H7 (cell line): ENCODE measurements around the gene ZCRB1. TPM values are rescaled to one million over a fixed set of nuclear protein-coding genes. Genes with fewer than 3 reads are reported as not detected.
"Not testable (repeated sequence)": the region's sequence is repeated elsewhere in the genome, so short reads cannot be mapped to it uniquely, and the experiment has no call there.

ENCODE experiments used
- DNase-seq: peaks from one replicate; pipeline ENCODE4 v3.0.0; 2012
- H3K27me3 ChIP-seq: 2 replicates; pipeline ENCODE4 v1.6.0; 2011; ENCODE audit warnings: mild to moderate bottlenecking, low read length; ENCODE audit not compliant: control insufficient read depth, insufficient read depth
- H3K36me3 ChIP-seq: replicated peaks from 2 replicates; pipeline ENCODE4 v1.5.1; 2011; ENCODE audit warnings: low read length; ENCODE audit not compliant: control insufficient read depth, insufficient read depth
- H3K4me3 ChIP-seq: 2 replicates; pipeline ENCODE4 v1.5.1; 2011; ENCODE audit warnings: low read depth, mild to moderate bottlenecking, control low read depth, low read length, moderate library complexity; ENCODE audit not compliant: insufficient read depth
- total RNA-seq: library from RNA; depleted of rRNA; stranded (reverse); fragments of >200 nt; shearing (Covaris generic); gene quantifications from 2 replicates; pipeline ENCODE4 v1.2.3, GENCODE V29; 2014

ZCRB1 gene
- total RNA-seq, 1 experiment from 2014 or later = 21.5 TPM

- Histone ChIP-seq H3K36me3 (no peaks in the 10 kb centered on the region), H3K4me3 (no peak overlapping the region)
- DNase-seq = no peak
Measured at GRCh38 chr12:42343721-42344120, 17.8 kb upstream of the ZCRB1 start.

DNA sequence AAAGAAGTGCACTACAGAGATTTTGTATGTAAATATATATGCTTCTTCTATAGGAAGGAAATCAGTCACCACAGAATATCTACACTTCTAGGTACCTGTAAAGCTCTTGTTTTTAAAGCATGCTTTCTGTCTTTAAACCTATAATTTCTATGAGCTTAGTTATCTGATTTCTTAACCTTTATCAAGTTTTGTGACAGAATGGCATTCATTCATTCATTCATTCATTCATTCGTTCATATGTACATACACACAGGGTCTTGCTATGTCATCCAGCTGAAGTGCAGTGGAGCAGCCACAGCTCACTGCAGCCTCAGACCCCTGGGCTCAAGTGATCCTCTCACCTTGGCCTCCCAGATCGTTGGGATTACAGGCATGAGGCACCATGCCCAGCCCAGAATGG lies 16.1 kb upstream of the ZCRB1 start:
- Histone ChIP-seq H3K36me3 (no peaks in the 10 kb centered on the region), H3K4me3 (no peak overlapping the region), H3K27me3 (no peaks in the 10 kb centered on the region)
- no peak for DNase-seq

More at GRCh38 chr12:42343721-42344120, 17.8 kb upstream of the ZCRB1 start:
- H3K27me3 ChIP-seq = no peaks in the 10 kb centered on the region

GRCh38 chr12:42338280-42338679 lies 12.4 kb upstream of the ZCRB1 start:
- no peaks in the 10 kb centered on the region for H3K27me3 ChIP-seq
- no peak for DNase-seq
- no peak overlapping the region for H3K4me3 ChIP-seq
- peaks cover 4% of the 10 kb centered on the region for H3K36me3 ChIP-seq

GRCh38 chr12:42336286-42336685 lies 10.4 kb upstream of the ZCRB1 start:
- Histone ChIP-seq H3K36me3 (peaks cover 4% of the 10 kb centered on the region), H3K27me3 (no peaks in the 10 kb centered on the region), H3K4me3 (no peak overlapping the region)
- no peak for DNase-seq

DNA sequence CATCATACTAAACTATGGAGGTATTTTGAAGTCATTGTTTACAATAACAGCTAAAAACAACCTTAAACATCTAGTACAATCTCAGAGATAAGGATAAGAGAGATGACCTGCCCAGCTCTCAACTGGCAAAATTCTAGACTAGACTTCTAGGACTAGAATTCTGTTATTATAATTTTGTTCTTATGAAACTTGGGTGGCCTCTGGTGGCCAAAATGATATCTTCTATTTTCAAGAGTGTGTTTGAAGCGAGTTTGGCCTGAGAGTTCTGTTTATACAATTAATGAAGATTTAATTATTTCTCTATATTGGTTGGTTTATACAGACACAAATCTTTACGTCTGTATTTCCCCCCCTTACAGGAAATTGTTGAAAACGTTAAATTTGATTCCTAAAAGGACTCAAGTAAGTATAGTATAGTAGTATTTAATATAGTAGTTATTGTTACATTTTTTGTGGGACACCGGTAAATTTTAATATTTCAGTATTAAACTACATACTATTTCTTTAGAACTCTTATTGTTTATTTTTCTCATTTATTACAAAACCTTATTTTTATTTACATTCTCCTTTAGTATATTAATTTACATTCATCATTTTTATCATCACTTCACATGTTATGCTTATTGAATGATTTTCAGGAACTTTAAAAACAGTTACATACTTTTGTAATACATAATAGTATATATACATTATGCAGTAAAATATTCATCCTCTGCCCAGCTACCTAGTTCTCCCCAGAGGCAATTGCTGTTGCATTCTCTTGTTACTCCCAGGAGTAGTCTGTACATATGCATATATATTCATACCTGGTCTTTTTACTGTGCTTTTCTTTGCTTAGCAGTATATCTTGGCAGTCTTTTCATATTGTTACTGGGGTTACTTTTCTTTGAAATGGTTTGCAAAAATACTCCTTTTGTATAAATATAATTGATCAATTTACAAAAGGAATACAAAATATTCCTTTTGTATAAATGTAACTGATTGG lies 6.7 kb upstream of the ZCRB1 start:
- Histone ChIP-seq H3K36me3 (peaks cover 4% of the 10 kb centered on the region), H3K4me3 (no peak overlapping the region), H3K27me3 (no peaks in the 10 kb centered on the region)
- no peak for DNase-seq

- H3K4me3 ChIP-seq, DNase-seq, H3K36me3 ChIP-seq, H3K27me3 ChIP-seq: not testable (repeated sequence)
Measured at GRCh38 chr12:42330097-42330496, 4.2 kb upstream of the ZCRB1 start.

- Histone ChIP-seq H3K27me3 (no peaks in the 10 kb centered on the region), H3K36me3 (no peaks in the 10 kb centered on the region), H3K4me3 (peak overlapping the region; percentile 77)
- DNase-seq = no peak
Measured at GRCh38 chr12:42327227-42327590, 1.3 kb upstream of the ZCRB1 start.

DNA sequence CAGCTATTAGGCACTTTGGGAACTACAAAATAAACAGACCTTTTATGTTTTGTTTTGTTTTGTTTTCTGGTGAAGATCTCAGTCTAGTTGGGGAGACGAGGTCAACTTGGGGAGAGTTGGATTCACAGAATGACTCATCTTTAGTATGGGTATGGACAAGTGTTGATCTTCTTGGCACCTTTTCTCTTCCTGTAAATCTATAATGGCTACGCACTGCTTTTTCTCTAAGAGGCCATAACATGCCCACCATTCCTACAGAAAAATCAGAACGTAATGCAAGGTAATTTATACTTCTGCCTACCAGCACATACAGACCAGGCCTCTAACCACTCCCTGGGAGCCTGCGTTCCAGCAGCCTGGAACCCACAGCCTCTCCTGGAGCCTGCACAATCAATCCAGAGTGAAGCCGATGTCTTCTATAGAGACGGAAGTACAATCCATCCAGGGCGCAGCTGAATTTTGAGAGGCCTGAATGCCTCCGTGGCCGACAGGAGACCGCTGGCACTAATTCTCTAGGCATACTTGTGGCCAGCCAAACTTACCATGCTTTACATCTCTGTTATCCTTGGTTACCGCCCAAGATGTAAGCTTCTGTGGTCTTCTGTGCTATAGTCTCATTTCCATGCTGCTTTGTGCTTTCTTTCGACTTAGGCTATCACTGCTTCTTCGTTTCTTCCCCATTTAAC lies 790 bp upstream of the ZCRB1 start:
- no peak for DNase-seq
- Histone ChIP-seq H3K27me3 (no peaks in the 10 kb centered on the region), H3K4me3 (peak overlapping the region; percentile 77), H3K36me3 (no peaks in the 10 kb centered on the region; the same call in 1 of the 2 replicates)

GRCh38 chr12:42325326-42325652 lies 605 bp downstream of the ZCRB1 start:
- Histone ChIP-seq H3K4me3 (peak overlapping the region; percentile 77), H3K36me3 (no peaks in the 10 kb centered on the region; the same call in 1 of the 2 replicates), H3K27me3 (no peaks in the 10 kb centered on the region)
- no peak for DNase-seq

DNA sequence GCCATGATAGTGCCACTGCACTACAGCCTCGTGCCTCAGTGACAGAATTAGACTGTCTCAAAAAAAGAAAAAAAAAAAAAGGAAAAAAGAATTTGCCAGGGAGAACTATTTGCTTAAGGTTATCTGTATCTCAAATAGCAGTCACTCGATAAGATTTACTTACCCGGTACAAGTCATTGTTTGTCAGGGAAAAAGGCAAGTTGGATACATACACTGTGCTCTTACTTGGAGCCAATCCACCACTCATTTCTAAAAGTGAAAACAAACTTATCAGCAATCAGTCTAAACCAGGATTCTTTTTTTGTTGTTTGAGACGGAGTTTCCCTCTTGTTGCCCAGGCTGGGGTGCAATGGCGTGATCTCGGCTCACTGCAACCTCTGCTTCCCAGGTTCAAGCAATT lies 2.0 kb downstream of the ZCRB1 start:
- Histone ChIP-seq H3K4me3 (no peak overlapping the region), H3K27me3 (no peaks in the 10 kb centered on the region)

GRCh38 chr12:42322567-42322966 lies 3.3 kb downstream of the ZCRB1 start:
- H3K4me3 ChIP-seq = no peak overlapping the region
- DNase-seq = no peak
- H3K27me3 ChIP-seq = no peaks in the 10 kb centered on the region
- no peaks in the 10 kb centered on the region; the same call in 1 of the 2 replicates for H3K36me3 ChIP-seq

More for the DNA sequence above, 2.0 kb downstream of the ZCRB1 start:
- DNase-seq = no peak
- no peaks in the 10 kb centered on the region; the same call in 1 of the 2 replicates for H3K36me3 ChIP-seq

DNA sequence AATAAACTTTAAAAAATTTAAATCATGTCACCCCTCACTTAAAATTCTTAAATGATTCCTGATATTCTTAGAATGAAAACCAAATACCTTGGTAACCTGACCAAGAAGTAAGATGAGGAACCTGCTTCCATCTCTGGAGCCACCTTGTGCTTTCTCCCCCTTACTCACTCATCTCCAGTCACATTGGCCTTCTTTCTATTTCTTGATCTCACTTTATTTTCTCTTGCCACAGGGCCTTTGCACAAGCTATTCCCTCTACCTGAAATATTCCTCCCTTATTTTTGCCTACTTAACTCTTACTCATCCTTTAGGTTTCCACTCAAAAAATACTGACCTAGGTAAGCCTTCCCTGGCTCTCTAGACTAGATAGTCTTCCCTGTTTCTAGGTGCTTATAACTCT lies 5.1 kb downstream of the ZCRB1 start:
- H3K4me3 ChIP-seq = no peak overlapping the region
- no peaks in the 10 kb centered on the region for H3K27me3 ChIP-seq
- no peaks in the 10 kb centered on the region; the same call in 1 of the 2 replicates for H3K36me3 ChIP-seq
- no peak for DNase-seq

GRCh38 chr12:42315108-42315507 lies 10.8 kb downstream of the ZCRB1 start:
- DNase-seq = no peak
- Histone ChIP-seq H3K4me3 (no peak overlapping the region), H3K36me3 (0 out of 2 replicates have a peak, but pooled peaks cover 2% of the 10 kb centered on the region), H3K27me3 (no peaks in the 10 kb centered on the region)

- DNase-seq = no peak
- H3K36me3 ChIP-seq = 0 out of 2 replicates have a peak, but pooled peaks cover 2% of the 10 kb centered on the region
- no peak overlapping the region for H3K4me3 ChIP-seq
- no peaks in the 10 kb centered on the region for H3K27me3 ChIP-seq
Measured at GRCh38 chr12:42309996-42310395, 15.9 kb downstream of the ZCRB1 start.

DNA sequence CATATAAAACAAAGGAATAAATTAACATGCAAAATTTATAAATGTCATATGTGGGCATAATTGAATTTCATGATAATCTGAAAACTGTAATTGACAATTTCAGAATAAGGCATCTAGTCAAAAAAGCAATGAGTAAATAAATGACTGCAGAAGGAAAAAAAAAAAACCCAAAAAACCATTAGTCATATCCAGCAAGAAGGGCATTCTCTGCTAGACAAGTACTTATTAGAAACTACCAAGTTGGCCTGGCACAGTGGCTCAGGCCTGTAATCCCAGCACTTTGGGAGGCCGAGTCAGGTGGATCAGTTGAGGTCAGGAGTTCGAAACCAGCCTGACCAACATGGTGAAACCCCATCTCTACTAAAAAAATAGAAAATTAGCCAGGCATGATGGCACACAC lies 17.5 kb downstream of the ZCRB1 start:
- Histone ChIP-seq H3K36me3 (0 out of 2 replicates have a peak, but pooled peaks cover under 1% of the 10 kb centered on the region), H3K27me3 (no peaks in the 10 kb centered on the region), H3K4me3 (no peak overlapping the region)
- no peak for DNase-seq
